ENCODE measurements around the gene GLB1L2.

GLB1L2 gene

DNA sequence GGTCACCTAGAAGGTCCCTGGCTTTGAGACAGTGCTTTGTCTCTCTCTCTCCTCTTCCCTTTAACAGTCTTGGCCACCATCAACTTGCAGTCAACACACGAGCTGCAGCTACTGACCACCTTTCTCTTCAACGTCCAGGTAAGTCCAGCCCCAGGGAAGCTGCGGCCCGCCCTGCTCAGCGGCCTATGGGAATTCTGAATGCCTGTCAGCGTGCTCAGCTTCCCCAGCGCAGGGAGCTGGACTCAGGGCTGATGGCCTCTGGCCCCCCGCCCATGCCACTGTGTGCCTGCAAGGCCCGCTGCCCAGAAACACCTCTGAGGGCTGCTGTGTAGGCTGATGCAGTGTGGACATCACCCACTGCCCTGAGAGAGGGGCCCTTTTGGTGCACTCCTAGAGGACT lies 32.5 kb downstream of the GLB1L2 start:
- DNase-seq (ENCODE audit: low read depth in 1 of 2, low spot score in 1 of 2), result no peak

DNA sequence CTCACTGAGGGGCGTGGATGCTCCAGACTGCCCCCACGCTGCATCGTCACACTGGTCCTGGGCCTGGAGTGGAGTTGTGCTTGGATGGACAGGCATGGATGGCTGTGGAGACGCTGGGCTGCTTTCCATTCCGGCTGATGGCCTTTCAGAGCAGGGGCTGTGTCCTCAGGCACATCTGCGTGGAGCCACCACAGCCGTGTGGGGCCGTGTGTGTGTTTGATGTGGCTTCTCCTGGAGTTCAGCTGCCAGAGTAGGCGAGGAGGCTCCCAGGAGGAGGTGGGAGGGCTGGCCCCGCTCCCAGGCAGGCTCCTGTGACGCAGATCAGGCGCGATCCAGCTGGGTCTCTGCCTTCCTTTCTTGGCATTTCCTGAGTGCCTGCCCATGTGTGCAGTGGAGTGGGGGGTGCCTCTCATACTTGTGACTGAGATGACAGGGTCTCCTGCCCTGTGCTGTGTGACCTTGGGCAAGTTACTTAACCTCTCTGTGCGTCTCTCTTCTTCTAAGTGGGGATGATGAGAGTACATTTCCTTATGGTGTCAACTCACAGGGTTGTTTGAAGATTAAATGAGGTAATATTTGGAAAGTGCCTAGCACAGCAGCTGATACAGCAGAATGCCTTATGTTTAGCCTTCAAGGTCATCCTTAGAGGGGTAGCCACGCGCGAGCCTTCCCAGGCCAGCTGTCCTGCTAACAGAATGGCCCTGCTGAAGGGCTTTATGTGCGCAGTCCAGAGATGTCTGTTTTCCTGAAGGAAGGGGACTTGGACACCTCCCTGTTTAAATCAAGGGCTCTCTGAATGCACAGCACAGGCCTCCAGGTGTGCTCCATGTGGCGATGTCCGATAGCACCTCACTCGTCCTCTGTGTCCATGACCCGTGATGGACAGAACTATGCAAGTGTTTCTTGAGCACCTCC lies 33.5 kb downstream of the GLB1L2 start:
- no peak for DNase-seq (ENCODE audit: low read depth in 1 of 2, low spot score in 1 of 2)

DNA sequence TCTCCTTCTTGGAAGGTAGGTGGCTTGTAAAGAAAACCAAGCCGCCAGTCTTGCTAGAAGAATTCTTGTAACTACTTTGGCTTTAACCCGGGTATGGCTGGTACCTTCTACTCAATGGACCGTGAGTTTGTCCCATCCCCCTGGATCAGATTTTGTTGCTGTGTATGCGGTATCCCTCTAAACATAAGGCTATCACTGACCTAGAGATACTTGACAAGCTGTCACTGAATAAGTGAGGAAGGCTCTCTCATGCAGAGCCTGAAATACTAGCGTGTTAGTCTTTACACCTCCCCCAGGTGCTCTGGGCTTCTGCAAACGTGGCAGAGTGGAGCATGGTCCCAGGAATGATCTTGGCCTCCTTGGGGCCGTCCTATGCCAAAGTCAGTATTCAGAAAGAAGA lies 34.5 kb downstream of the GLB1L2 start:
- no peak for DNase-seq (ENCODE audit: low read depth in 1 of 2, low spot score in 1 of 2)

DNA sequence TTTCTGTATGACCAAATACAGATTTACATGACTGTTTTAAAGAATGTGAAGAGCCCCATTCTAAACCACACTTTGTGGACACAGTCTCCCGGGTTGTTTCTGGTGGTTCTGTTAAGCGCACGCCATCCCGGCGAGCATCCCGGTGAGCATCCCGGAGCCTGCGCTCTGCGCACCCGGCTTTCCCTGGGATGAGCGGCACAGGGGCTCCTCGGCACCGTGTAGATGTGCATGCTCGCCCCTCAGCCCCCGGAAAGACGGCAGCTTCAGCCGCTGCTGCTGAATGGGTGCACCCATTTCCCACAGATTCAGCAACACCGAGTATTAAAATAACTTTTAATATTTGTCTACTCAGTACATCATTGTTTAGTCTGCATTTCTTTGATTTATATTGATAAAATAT lies 36.0 kb downstream of the GLB1L2 start:
- DNase-seq (ENCODE audit: low read depth in 1 of 2, low spot score in 1 of 2), result no peak

DNA sequence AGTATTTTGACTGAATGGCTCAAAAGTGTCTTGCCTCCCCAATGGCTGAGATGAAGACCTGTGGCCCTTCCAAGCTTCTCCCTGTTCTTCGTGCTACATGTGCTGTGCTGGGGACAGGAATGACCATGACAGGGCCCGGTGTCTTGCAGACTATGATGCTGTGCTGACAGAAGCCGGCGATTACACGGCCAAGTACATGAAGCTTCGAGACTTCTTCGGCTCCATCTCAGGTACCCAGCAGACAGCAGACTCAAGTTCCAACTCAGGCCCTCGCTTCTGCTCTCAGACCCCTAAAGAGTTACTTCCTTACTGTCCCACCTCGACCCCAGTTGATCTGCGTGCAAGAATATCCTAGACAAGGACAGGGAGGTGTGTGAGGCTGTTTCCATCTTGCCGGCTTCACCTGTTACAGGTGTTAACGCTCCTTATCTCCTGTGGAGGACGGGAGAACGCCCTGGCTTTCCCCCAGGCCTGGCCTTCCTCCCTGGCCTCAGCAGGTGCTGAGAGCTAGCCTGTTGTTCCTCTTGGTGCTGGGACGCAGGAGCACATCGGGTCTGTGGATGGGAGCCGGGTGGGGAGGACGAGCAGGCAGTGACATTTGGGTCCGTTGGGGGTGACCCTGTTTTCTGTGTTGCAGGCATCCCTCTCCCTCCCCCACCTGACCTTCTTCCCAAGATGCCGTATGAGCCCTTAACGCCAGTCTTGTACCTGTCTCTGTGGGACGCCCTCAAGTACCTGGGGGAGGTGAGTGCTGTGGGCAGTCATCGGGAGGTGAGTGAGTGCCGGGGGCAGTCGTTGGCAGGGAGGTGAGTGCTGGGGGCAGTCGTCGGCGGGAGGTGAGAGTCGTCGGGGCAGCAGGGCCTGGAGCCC lies 38.1 kb downstream of the GLB1L2 start:
- no peak for DNase-seq (ENCODE audit: low read depth in 1 of 2, low spot score in 1 of 2)

DNA sequence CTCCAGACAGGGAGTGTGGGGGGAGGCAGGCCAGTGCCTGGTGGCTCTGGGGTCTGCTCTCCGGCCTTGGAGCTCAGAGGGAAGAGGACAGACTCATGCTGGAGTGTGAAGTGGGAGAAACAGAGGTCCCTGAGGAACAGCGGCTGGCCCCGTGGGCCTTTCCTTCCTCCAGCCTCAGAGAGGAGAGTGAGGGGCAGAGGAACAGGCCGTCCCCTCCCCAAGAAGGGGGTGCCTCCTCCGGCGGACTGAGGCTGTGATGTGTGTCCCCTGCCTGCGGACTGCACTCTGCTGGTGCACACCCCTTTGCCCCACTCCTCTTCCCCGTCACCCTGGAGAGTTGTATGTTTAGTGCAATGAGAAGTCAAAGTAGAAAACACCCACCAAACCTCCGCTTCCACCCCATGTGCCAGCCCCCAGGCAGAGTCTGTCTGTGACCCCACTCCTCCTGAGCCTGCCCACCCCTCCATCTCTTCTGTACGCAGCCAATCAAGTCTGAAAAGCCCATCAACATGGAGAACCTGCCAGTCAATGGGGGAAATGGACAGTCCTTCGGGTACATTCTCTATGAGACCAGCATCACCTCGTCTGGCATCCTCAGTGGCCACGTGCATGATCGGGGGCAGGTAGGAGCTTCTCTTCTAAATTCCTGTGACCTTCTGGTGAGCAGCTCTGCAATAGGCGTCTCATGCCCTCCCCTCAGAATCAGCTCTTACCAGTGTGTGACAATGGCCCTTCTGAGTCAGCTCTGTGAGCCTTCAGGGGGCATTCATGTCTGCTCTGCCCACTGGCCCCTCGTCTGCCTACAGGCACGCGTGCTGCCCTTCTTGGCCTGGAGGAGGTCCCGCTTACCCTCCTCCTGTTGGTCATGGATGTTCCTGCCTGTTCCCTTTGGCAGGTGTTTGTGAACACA lies 39.0 kb downstream of the GLB1L2 start:
- DNase-seq (ENCODE audit: low read depth in 1 of 2, low spot score in 1 of 2), result no peak

DNA sequence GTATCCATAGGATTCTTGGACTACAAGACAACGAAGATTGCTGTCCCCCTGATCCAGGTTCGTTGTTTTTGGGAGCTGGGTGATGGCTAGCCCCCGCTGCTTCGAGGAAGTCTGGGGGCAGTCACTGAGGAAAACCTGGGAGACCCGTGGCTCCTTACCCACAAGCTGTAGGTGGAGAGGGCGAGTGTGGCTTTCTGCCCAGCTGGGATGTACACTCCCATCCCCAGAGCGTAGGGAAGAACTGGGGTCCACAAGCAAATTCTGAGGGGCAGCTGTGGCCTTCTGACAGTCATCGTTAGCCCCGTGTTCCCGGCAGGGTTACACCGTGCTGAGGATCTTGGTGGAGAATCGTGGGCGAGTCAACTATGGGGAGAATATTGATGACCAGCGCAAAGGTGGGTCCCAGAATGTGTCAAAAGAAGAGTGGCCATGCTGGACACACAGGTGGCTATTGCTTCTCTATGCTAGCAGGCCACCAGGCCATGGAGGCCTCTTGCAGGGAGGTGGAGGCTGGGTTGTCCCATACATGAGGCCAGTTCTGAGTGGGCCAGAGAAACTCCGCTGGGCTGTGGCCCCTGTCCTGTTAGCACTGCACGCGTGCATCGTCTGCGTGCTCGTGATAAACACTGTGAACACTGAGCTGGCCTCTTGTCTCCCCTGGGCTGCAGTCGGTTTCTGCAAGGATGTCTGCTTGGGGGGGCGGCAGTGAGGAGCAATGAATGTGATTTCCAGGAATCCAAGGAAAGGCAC lies 39.8 kb downstream of the GLB1L2 start:
- DNase-seq (ENCODE audit: low read depth in 1 of 2, low spot score in 1 of 2), result no peak

DNA sequence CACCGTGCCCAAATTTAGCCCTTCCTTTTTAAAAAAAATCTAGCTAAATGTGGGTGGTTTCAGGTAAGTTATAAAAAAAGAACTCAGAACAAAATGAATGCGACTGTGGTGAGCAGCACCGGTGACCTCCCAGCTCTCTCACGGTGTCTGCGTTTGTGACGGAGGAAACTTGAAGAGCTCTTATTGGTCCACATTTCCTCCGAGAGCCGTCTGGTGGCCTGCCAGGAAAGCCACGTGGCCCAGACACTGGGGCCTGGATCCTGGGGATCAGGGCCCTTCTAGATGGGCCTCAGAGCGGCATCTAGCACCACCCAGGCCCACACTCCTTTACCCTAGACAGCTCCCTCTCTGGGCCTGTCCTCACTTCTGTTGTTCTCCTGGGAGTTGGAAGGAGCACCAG lies 40.7 kb downstream of the GLB1L2 start:
- no peak for DNase-seq (ENCODE audit: low read depth in 1 of 2, low spot score in 1 of 2)

DNA sequence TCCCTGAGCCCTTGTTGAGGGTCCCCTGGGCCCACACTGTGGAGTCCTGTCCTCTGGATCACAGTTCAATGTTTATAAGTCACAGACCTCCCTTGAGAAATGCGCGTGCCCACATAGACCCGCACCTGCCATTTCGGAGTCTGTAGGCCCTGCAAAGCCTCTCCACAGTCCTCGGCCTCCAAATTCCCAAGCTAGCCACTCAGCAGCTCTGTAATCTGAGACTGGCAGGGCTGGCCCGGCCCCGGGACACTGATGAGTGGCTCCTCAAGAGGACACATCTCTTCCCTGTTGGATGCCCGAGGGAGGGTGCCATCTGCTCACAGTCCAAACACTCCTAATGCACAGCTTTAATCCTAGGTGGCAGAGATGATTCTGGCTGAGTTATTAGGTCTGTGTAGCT lies 41.2 kb downstream of the GLB1L2 start:
- no peak for DNase-seq (ENCODE audit: low read depth in 1 of 2, low spot score in 1 of 2)

DNA sequence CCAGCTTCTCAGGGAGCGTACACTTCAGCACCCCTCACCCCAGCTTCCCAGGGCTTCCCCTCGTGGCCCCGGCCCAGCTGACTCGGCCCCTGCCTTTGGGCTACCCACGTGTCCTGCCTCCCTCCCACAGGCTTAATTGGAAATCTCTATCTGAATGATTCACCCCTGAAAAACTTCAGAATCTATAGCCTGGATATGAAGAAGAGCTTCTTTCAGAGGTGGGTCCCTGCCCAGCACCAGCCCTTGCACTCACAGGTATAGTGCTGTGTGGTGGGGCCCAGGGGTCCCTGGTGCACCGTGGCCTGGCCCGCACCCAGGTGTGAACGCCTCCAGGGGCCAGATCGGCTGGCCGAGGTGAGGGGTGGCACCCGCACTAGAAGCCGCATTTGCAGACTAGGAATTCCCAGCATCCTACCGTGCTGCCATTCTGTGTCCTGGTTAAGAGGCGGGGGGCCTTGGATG lies 41.8 kb downstream of the GLB1L2 start:
- DNase-seq (ENCODE audit: low read depth in 1 of 2, low spot score in 1 of 2), result no peak

DNA sequence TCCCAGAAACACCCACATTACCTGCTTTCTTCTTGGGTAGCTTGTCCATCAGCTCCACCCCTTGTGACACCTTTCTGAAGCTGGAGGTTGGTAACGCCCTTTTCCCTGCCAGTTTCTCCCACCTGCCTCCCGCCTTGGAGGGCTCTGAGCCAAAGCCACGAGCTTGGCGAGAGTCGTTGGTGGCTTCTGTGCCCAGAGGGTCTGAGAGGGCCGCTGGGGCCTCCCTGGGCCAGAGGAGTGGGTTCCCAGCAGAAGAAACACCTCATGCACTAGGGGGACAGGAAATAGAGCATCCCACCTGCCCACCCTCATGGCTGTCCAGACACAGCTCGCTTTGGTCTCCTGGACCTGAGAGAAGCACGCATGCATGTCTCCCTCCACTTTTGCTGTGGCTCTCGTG lies 42.4 kb downstream of the GLB1L2 start:
- no peak for DNase-seq (ENCODE audit: low read depth in 1 of 2, low spot score in 1 of 2)

DNA sequence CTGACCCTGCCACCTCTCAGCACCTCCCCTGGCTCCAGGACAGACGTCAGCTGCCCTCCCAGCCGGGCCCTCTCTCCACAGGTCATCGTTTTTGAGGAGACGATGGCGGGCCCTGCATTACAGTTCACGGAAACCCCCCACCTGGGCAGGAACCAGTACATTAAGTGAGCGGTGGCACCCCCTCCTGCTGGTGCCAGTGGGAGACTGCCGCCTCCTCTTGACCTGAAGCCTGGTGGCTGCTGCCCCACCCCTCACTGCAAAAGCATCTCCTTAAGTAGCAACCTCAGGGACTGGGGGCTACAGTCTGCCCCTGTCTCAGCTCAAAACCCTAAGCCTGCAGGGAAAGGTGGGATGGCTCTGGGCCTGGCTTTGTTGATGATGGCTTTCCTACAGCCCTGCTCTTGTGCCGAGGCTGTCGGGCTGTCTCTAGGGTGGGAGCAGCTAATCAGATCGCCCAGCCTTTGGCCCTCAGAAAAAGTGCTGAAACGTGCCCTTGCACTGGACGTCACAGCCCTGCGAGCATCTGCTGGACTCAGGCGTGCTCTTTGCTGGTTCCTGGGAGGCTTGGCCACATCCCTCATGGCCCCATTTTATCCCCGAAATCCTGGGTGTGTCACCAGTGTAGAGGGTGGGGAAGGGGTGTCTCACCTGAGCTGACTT lies 43.2 kb downstream of the GLB1L2 start:
- DNase-seq (ENCODE audit: low read depth in 1 of 2, low spot score in 1 of 2), result no peak

DNA sequence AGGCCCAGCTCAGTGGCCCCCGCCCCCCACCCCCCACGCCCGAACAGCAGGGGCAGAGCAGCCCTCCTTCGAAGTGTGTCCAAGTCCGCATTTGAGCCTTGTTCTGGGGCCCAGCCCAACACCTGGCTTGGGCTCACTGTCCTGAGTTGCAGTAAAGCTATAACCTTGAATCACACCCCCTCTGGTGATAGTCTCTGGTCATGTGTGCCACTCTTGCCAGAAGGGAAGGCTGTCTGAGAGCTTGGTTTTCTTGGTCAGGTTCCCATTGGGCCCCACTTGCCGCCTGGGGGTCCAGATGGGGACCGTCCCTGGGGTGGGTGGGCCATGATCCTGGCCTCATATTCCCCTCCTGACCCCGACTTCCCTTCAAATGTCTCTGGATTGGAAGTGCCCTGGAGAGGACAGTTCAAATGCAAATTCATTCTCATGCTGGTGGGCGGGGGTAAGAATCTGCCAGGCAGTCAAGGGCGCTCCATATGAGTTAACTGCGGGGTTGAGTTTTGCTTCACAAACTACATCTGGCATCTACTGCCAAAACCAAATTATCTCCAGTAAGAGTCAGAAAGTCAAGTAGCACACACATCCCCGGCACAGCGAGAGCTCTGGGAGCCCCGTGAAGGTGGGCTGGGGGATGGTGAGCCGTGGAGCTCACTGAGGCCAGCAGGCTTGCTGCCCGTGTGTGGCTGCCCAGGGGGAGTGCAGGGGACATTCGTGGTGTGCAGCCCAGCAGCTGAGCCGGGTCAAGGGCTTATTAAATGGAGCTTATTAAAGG lies 44.5 kb downstream of the GLB1L2 start:
- no peak for DNase-seq (ENCODE audit: low read depth in 1 of 2, low spot score in 1 of 2)

DNA sequence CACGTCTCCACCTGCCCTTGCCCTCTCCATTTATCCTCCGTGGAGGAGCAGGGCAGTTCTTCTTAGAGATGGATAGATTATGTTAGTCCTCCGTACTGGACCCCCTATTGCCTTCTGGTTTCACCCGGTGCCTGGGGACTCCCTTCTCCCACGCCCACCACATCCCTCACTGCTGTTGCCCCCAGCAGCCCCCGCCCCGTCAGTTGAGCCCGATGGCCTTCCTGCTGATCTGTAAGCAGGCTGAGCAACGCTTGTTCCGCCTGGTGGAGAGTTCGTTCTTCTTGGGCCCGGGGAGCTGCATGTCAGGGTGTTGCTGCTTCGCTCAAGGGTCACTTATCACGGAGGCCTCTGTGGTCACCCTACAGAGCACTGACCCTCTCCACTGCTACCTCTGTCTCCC lies 46.1 kb downstream of the GLB1L2 start:
- no peak for DNase-seq (ENCODE audit: low read depth in 1 of 2, low spot score in 1 of 2)

DNA sequence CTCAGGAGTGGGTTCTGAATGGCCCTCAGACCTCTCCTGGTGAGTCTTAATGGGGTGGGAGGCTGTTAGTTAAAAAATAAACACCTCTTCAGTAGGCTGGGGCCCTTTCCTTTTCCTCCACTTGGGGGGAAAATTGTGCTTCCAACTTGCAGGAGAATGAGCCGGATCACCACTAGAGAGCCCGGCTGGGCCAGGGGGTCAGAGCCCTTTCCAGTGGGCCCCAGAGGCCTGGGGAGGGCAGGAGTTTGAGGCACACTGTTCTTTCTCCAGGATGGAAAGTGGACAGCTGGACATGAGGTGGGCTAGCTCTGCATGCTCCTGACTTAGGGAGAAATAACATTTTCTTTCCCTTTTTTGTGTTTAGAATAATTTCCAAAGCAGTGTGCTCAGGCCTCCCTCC lies 47.5 kb downstream of the GLB1L2 start:
- no peak for DNase-seq (ENCODE audit: low read depth in 1 of 2, low spot score in 1 of 2)

DNA sequence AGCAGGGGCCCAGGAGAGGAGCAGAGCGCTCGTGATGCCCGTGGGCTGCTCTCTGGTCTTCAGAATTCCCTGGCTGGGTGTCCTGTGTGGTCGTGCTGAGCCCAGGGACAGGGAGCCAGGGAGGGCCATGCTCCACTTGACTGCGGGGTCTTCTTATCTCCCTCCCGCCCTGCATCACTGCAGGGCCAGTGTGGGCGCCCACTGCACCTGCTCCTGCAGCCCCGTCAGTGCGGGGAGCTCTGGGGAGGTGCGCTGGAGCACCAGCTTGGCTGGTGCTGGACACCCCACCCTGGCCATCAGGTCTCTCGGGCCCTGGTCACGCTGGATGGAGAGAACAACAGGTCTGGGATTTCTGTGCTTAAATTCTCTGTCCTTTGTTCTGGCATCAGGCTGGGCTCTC lies 48.4 kb downstream of the GLB1L2 start:
- no peak for DNase-seq (ENCODE audit: low read depth in 1 of 2, low spot score in 1 of 2)

DNA sequence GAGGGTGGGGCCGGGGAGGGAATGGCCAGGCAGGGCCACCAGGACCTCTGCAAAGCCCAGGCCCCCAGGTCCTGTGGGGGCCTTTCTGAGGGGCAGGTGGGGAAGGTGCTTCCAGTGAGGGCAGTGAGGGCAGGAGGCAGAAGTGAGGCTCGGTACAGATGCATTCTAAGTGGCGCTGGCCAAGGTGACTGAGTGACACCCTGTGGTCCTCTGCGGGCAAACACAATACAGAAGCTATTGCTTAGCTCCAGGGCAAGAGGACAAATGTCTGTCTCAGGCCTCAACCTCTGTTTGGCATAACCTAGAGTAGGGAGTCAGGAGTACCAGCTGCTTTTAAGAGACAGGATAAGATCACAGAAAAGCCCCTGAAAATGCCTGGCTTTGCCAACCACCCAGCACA lies 49.0 kb downstream of the GLB1L2 start:
- no peak for DNase-seq (ENCODE audit: low read depth in 1 of 2, low spot score in 1 of 2)

DNA sequence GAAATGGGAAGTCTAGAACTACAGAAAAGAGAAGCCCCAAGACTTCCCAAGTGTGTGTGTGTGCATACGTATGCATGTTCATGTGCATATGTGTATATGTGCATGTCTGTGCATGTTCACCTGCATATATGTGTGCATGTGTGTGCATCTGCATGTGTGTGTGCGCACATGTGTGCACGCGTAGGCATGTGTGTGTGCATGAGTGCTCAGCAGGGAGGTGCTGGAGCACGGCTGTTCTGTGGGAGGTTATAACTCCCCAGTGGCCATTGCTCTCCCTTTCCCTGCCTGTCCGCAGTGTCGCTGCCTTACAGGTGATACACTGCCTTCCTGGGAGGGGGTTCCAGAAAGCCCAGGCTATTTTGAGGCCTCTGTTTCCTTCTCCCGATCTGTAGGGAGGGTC lies 50.5 kb downstream of the GLB1L2 start:
- DNase-seq (ENCODE audit: low read depth in 1 of 2, low spot score in 1 of 2), result no peak

DNA sequence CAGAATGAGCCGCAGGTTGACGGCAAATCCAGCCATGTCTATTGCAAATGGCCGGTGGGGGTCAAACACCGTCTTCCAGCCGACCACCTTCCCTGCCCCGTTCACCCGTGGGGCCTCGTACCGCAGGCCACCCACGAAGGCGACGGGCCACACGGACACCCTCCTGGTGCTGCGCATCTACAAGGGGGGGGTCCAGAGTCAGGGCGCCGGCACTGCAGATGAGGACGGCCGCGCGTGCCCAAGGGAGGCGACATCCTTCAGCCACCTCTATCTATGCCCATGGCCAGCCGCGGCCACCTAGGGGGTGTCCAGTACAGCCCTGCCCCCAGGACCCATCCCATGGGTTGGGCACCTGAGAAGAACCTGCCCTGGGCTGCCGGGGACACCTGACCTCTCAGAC lies 51.0 kb downstream of the GLB1L2 start:
- DNase-seq (ENCODE audit: low read depth in 1 of 2, low spot score in 1 of 2), result no peak
